GM18511 (cell line): ENCODE measurements around the gene ERICH6.

ENCODE experiments used
- ATAC-seq: cut with Tn5 transposase; IDR thresholded peaks from one replicate; pipeline ENCODE4 v1.9.1; 2021; ENCODE audit warnings: mild to moderate bottlenecking, moderate library complexity; ENCODE audit not compliant: unreplicated experiment

The ERICH6 gene

GRCh38 chr3:150613709-150614480 lies 89.8 kb downstream of the ERICH6 start:
- no peak for ATAC-seq

- ATAC-seq, result no peak
Measured at GRCh38 chr3:150613034-150613433, 90.7 kb downstream of the ERICH6 start.

- ATAC-seq, result no peak
Measured at GRCh38 chr3:150612494-150612893, 91.2 kb downstream of the ERICH6 start.

- ATAC-seq, result no peak
Measured at GRCh38 chr3:150611666-150612065, 92.1 kb downstream of the ERICH6 start.

- ATAC-seq, result no peak
Measured at GRCh38 chr3:150610785-150611184, 92.9 kb downstream of the ERICH6 start.

- ATAC-seq, result no peak
Measured at GRCh38 chr3:150609988-150610387, 93.7 kb downstream of the ERICH6 start.
